GM19328 (cell line): Measurements from ENCODE around the gene MTR.
"Not testable (repeated sequence)": the region's sequence is repeated elsewhere in the genome, so short reads cannot be mapped to it uniquely, and the experiment has no call there.

Experiments
- ATAC-seq: cut with Tn5 transposase; IDR thresholded peaks from one replicate; pipeline ENCODE4 v1.9.1; 2021; ENCODE audit warnings: mild to moderate bottlenecking, moderate library complexity; ENCODE audit not compliant: unreplicated experiment

The MTR gene

GRCh38 chr1:236830116-236830515 lies 35.0 kb downstream of the MTR start:
- ATAC-seq: no peak

- no peak for ATAC-seq
Measured at GRCh38 chr1:236830560-236830959, 35.5 kb downstream of the MTR start.

GRCh38 chr1:236833575-236833974 lies 38.5 kb downstream of the MTR start:
- no peak for ATAC-seq

- ATAC-seq: no peak
Measured at GRCh38 chr1:236834876-236835275, 39.8 kb downstream of the MTR start.

GRCh38 chr1:236835491-236835890 lies 40.4 kb downstream of the MTR start:
- ATAC-seq: no peak

GRCh38 chr1:236836157-236836556 lies 41.1 kb downstream of the MTR start:
- no peak for ATAC-seq

- no peak for ATAC-seq
Measured at GRCh38 chr1:236837115-236837514, 42.0 kb downstream of the MTR start.

GRCh38 chr1:236837897-236838296 lies 42.8 kb downstream of the MTR start:
- ATAC-seq: no peak

- no peak for ATAC-seq
Measured at GRCh38 chr1:236841341-236841740, 46.2 kb downstream of the MTR start.

- ATAC-seq: no peak
Measured at GRCh38 chr1:236844499-236845271, 49.6 kb downstream of the MTR start.

GRCh38 chr1:236845830-236846229 lies 50.7 kb downstream of the MTR start:
- no peak for ATAC-seq

GRCh38 chr1:236848274-236848923 lies 53.3 kb downstream of the MTR start:
- no peak for ATAC-seq

- no peak for ATAC-seq
Measured at GRCh38 chr1:236850077-236850979, 55.2 kb downstream of the MTR start.

- ATAC-seq: no peak
Measured at GRCh38 chr1:236851871-236852270, 56.8 kb downstream of the MTR start.

GRCh38 chr1:236853921-236854604 lies 59.0 kb downstream of the MTR start:
- no peak for ATAC-seq

- no peak for ATAC-seq
Measured at GRCh38 chr1:236854605-236854983, 59.5 kb downstream of the MTR start.

GRCh38 chr1:236856649-236857048 lies 61.6 kb downstream of the MTR start:
- not testable (repeated sequence) for ATAC-seq

GRCh38 chr1:236858165-236858564 lies 63.1 kb downstream of the MTR start:
- ATAC-seq: no peak

- ATAC-seq: no peak
Measured at GRCh38 chr1:236860101-236860500, 65.0 kb downstream of the MTR start.

GRCh38 chr1:236860674-236861073 lies 65.6 kb downstream of the MTR start:
- ATAC-seq: no peak
